HEK293 (cell line): ENCODE data around the gene MRPS11.
"Not testable (repeated sequence)": the region's sequence is repeated elsewhere in the genome, so short reads cannot be mapped to it uniquely, and the experiment has no call there.

Experiments
- CTCF ChIA-PET: fragments of 350-600 bp; formaldehyde crosslinking; extraction: SDS; loops from one replicate; lab custom pipeline; 2021; ENCODE audit warnings: antibody characterized with exemption; lab: Yijun Ruan, JAX
- POLR2A ChIA-PET: fragments of 300-600 bp; formaldehyde crosslinking; extraction: SDS; loops from one replicate; lab custom pipeline; 2020; ENCODE audit warnings: antibody characterized with exemption, inconsistent platforms; lab: Yijun Ruan, JAX
- H3K27ac ChIP-seq: fragments of 200-500 bp; sonication (Bioruptor generic); 2 replicates; pipeline ENCODE4 v1.5.1; 2014; ENCODE audit warnings: low read depth, low read length, control low read depth, inconsistent platforms; ENCODE audit errors: extremely low read depth
- H3K36me3 ChIP-seq, 2 experiments: fragments of 200-500 bp in 1 of 2; sonication (Bioruptor generic) in 1 of 2; 1 replicate in 1 of 2; 2 replicates in 1 of 2; pipeline ENCODE4 v1.5.1; 2014 to 2017; ENCODE audit warnings: inconsistent platforms in 2 of 2, low read length in 2 of 2; ENCODE audit not compliant: control insufficient read depth in 2 of 2, insufficient read depth in 1 of 2
- H3K4me1 ChIP-seq: fragments of 200-500 bp; sonication (Bioruptor generic); 2 replicates; pipeline ENCODE4 v1.5.1; 2014; ENCODE audit warnings: mild to moderate bottlenecking, low read length, inconsistent platforms; ENCODE audit not compliant: control insufficient read depth, insufficient read depth
- H3K4me3 ChIP-seq: 2 replicates; pipeline ENCODE4 v1.5.1; 2011; ENCODE audit warnings: low read depth, mild to moderate bottlenecking, control low read depth, low read length, moderate library complexity
- H3K9me3 ChIP-seq: fragments of 200-500 bp; sonication (Bioruptor generic); 2 replicates; pipeline ENCODE4 v1.5.1; 2014; ENCODE audit warnings: low read depth, low read length, inconsistent platforms; ENCODE audit not compliant: control insufficient read depth, insufficient read depth
- HOXC10 ChIP-seq: sonication (generic); formaldehyde crosslinking; IDR thresholded peaks from 2 replicates; pipeline ENCODE4 v1.8.1; 2023; ENCODE audit warnings: mild to moderate bottlenecking, missing genetic modification reagents
- HOXD13 ChIP-seq: sonication (generic); formaldehyde crosslinking; IDR thresholded peaks from 2 replicates; pipeline ENCODE4 v1.8.0; 2022; ENCODE audit warnings: missing genetic modification reagents, borderline replicate concordance
- KLF17 ChIP-seq: fragments of 450-650 bp; formaldehyde crosslinking; IDR thresholded peaks from 2 replicates; pipeline ENCODE4 v1.5.1; 2016; ENCODE audit warnings: missing biosample characterization, missing genetic modification characterization
- OVOL3 ChIP-seq: fragments of 450-650 bp; formaldehyde crosslinking; IDR thresholded peaks from 2 replicates; pipeline ENCODE4 v1.5.1; 2016; ENCODE audit warnings: missing biosample characterization, missing genetic modification characterization
- PRDM10 ChIP-seq: fragments of 450-650 bp; formaldehyde crosslinking; IDR thresholded peaks from 2 replicates; pipeline ENCODE4 v1.5.1; 2016; ENCODE audit warnings: missing biosample characterization, missing genetic modification characterization
- TCF7L2 ChIP-seq: IDR thresholded peaks from 2 replicates; pipeline ENCODE4 v1.6.1; 2011; ENCODE audit warnings: low read depth, mild to moderate bottlenecking, inconsistent platforms, low read length, moderate library complexity, borderline replicate concordance
- ZNF274 ChIP-seq, 2 experiments: fragments of 200-500 bp in 1 of 2; fragments of 450-650 bp in 1 of 2; sonication (Bioruptor generic) in 1 of 2; formaldehyde crosslinking in 1 of 2; IDR thresholded peaks; 2 replicates each; pipeline versions ENCODE4 v1.5.1 to v1.6.1; 2014 to 2016; ENCODE audit warnings: borderline replicate concordance in 1 of 2, inconsistent platforms in 1 of 2, low read length in 1 of 2, missing biosample characterization in 1 of 2, missing genetic modification characterization in 1 of 2
- ZNF350 ChIP-seq: fragments of 450-650 bp; formaldehyde crosslinking; IDR thresholded peaks from 2 replicates; pipeline ENCODE4 v1.5.0; 2017; ENCODE audit warnings: missing biosample characterization, mild to moderate bottlenecking, missing genetic modification characterization
- ZNF366 ChIP-seq: fragments of 450-650 bp; formaldehyde crosslinking; conservative IDR thresholded peaks from 2 replicates; pipeline ENCODE4 v1.5.1; 2016; ENCODE audit warnings: missing biosample characterization, missing genetic modification characterization
- ZNF416 ChIP-seq: fragments of 450-650 bp; formaldehyde crosslinking; IDR thresholded peaks from 2 replicates; pipeline ENCODE4 v1.5.1; 2016; ENCODE audit warnings: missing biosample characterization, missing genetic modification characterization
- ZNF473 ChIP-seq: fragments of 450-650 bp; formaldehyde crosslinking; IDR thresholded peaks from 2 replicates; pipeline ENCODE4 v1.5.1; 2017; ENCODE audit warnings: missing biosample characterization, missing genetic modification characterization
- ZNF521 ChIP-seq: fragments of 450-650 bp; formaldehyde crosslinking; IDR thresholded peaks from 2 replicates; pipeline ENCODE4 v1.5.1; 2017; ENCODE audit warnings: missing biosample characterization, mild to moderate bottlenecking, missing genetic modification characterization
- ZNF555 ChIP-seq: fragments of 450-650 bp; formaldehyde crosslinking; conservative IDR thresholded peaks from 2 replicates; pipeline ENCODE4 v1.5.1; 2017; ENCODE audit warnings: missing biosample characterization, mild to moderate bottlenecking, missing genetic modification characterization, inconsistent platforms
- ZNF747 ChIP-seq: fragments of 450-650 bp; formaldehyde crosslinking; IDR thresholded peaks from 2 replicates; pipeline ENCODE4 v1.5.1; 2016; ENCODE audit warnings: missing biosample characterization, missing genetic modification characterization
- TF ChIP-seq, protein P1 (sequence below): fragments of 450-650 bp; formaldehyde crosslinking; IDR thresholded peaks from 2 replicates; pipeline ENCODE4 v1.5.1; 2017; ENCODE audit warnings: missing biosample characterization, missing genetic modification characterization
- TF ChIP-seq, protein P2 (sequence below): fragments of 450-650 bp; formaldehyde crosslinking; IDR thresholded peaks from 2 replicates; pipeline ENCODE4 v1.5.1; 2016; ENCODE audit warnings: missing biosample characterization, missing genetic modification characterization, borderline replicate concordance
- TF ChIP-seq, protein P3 (sequence below): fragments of 450-650 bp; formaldehyde crosslinking; IDR thresholded peaks from 2 replicates; pipeline ENCODE4 v1.5.1; 2016; ENCODE audit warnings: missing biosample characterization, missing genetic modification characterization

MRPS11 gene

GRCh38 chr15:88433046-88433685 lies 34.3 kb upstream of the MRPS11 start:
- Histone ChIP-seq H3K27ac (no peak overlapping the region), H3K4me3 (no peak overlapping the region)
- ChIA-PET POLR2A (no interaction called here), CTCF (interaction anchor here (0.9 to 1.3 kb wide), 2 partner anchors 102 to 159 kb away, joined by 4 read pairs; no protein-coding TSS in a partner anchor)
- TF ChIP-seq ZNF350 (tag by site-specific recombination) (no peak), TCF7L2 (no peak), ZNF521 (tag by site-specific recombination) (no peak), ZNF473 (tag by site-specific recombination) (no peak), PRDM10 (tag by site-specific recombination) (no peak), HOXC10 (no peak), ZNF366 (no peak), HOXD13 (no peak), KLF17 (tag by site-specific recombination) (no peak), ZNF747 (tag by site-specific recombination) (no peak), OVOL3 (tag by site-specific recombination) (no peak), ZNF416 (tag by site-specific recombination) (no peak), ZNF274 (IDR thresholded peaks at IDR 0.05; ENCODE audit: low read length) (no peak), ZNF274 (tag by site-specific recombination; IDR thresholded peaks at IDR 0.05; ENCODE audit: borderline replicate concordance) (no peak), ZNF555 (tag by site-specific recombination) (no peak)
- TF ChIP-seq, protein P1, sequence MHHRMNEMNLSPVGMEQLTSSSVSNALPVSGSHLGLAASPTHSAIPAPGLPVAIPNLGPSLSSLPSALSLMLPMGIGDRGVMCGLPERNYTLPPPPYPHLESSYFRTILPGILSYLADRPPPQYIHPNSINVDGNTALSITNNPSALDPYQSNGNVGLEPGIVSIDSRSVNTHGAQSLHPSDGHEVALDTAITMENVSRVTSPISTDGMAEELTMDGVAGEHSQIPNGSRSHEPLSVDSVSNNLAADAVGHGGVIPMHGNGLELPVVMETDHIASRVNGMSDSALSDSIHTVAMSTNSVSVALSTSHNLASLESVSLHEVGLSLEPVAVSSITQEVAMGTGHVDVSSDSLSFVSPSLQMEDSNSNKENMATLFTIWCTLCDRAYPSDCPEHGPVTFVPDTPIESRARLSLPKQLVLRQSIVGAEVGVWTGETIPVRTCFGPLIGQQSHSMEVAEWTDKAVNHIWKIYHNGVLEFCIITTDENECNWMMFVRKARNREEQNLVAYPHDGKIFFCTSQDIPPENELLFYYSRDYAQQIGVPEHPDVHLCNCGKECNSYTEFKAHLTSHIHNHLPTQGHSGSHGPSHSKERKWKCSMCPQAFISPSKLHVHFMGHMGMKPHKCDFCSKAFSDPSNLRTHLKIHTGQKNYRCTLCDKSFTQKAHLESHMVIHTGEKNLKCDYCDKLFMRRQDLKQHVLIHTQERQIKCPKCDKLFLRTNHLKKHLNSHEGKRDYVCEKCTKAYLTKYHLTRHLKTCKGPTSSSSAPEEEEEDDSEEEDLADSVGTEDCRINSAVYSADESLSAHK (tag by site-specific recombination) = no peak
- TF ChIP-seq, protein P2, sequence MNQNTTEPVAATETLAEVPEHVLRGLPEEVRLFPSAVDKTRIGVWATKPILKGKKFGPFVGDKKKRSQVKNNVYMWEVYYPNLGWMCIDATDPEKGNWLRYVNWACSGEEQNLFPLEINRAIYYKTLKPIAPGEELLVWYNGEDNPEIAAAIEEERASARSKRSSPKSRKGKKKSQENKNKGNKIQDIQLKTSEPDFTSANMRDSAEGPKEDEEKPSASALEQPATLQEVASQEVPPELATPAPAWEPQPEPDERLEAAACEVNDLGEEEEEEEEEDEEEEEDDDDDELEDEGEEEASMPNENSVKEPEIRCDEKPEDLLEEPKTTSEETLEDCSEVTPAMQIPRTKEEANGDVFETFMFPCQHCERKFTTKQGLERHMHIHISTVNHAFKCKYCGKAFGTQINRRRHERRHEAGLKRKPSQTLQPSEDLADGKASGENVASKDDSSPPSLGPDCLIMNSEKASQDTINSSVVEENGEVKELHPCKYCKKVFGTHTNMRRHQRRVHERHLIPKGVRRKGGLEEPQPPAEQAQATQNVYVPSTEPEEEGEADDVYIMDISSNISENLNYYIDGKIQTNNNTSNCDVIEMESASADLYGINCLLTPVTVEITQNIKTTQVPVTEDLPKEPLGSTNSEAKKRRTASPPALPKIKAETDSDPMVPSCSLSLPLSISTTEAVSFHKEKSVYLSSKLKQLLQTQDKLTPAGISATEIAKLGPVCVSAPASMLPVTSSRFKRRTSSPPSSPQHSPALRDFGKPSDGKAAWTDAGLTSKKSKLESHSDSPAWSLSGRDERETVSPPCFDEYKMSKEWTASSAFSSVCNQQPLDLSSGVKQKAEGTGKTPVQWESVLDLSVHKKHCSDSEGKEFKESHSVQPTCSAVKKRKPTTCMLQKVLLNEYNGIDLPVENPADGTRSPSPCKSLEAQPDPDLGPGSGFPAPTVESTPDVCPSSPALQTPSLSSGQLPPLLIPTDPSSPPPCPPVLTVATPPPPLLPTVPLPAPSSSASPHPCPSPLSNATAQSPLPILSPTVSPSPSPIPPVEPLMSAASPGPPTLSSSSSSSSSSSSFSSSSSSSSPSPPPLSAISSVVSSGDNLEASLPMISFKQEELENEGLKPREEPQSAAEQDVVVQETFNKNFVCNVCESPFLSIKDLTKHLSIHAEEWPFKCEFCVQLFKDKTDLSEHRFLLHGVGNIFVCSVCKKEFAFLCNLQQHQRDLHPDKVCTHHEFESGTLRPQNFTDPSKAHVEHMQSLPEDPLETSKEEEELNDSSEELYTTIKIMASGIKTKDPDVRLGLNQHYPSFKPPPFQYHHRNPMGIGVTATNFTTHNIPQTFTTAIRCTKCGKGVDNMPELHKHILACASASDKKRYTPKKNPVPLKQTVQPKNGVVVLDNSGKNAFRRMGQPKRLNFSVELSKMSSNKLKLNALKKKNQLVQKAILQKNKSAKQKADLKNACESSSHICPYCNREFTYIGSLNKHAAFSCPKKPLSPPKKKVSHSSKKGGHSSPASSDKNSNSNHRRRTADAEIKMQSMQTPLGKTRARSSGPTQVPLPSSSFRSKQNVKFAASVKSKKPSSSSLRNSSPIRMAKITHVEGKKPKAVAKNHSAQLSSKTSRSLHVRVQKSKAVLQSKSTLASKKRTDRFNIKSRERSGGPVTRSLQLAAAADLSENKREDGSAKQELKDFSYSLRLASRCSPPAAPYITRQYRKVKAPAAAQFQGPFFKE (tag by site-specific recombination) = no peak
- TF ChIP-seq, protein P3, sequence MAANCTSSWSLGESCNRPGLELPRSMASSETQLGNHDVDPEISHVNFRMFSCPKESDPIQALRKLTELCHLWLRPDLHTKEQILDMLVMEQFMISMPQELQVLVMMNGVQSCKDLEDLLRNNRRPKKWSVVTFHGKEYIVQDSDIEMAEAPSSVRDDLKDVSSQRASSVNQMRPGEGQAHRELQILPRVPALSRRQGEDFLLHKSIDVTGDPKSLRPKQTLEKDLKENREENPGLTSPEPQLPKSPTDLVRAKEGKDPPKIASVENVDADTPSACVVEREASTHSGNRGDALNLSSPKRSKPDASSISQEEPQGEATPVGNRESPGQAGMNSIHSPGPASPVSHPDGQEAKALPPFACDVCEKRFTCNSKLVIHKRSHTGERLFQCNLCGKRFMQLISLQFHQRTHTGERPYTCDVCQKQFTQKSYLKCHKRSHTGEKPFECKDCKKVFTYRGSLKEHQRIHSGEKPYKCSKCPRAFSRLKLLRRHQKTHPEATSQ (tag by site-specific recombination) = no peak
- TF ChIP-seq, all 188 proteins: peak for 0
- no peaks in the 10 kb centered on the region for H3K36me3 ChIP-seq
- no peaks in the 10 kb centered on the region for H3K9me3 ChIP-seq
- no peaks in the 10 kb centered on the region for H3K4me1 ChIP-seq

- CTCF ChIA-PET = interaction anchor here (0.9 kb wide), 1 partner anchor 160 kb away, joined by 4 read pairs; no protein-coding TSS in a partner anchor
- POLR2A ChIA-PET, H3K4me3 ChIP-seq: not testable (repeated sequence)
Measured at GRCh38 chr15:88434106-88434505, 33.4 kb upstream of the MRPS11 start.

More at GRCh38 chr15:88434106-88434505, 33.4 kb upstream of the MRPS11 start:
- not testable (repeated sequence) for H3K4me1 ChIP-seq, H3K9me3 ChIP-seq, H3K36me3 ChIP-seq, H3K27ac ChIP-seq
